HG02840 (cell line): ENCODE measurements around the gene TET1.
"Not testable (repeated sequence)": the region's sequence is repeated elsewhere in the genome, so short reads cannot be mapped to it uniquely, and the experiment has no call there.

Source experiments
- ATAC-seq: cut with Tn5 transposase; IDR thresholded peaks from one replicate; pipeline ENCODE4 v1.9.1; 2021; ENCODE audit warnings: mild to moderate bottlenecking, moderate library complexity, moderate number of reproducible peaks; ENCODE audit not compliant: unreplicated experiment, low FRiP score

TET1 gene

DNA sequence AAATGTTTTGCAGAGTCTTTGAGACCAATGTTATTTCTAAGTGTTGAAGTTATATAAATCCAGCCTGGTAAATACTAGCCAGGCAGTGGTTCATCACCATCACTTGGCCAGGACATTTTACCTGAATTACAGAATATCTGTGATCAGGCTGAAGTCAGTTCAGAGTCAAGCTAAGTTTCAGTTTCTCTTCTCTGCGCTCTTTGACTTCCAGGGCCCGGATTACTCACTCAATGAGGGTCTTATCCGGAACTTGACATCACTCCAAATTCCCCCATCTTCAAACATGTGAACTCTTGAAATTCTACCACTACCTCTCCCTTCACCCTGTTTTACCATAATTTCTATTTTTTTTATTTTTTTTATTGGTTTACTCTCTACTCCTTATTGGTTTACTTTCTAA is 124.3 kb downstream of the TET1 start:
- ATAC-seq = no peak

DNA sequence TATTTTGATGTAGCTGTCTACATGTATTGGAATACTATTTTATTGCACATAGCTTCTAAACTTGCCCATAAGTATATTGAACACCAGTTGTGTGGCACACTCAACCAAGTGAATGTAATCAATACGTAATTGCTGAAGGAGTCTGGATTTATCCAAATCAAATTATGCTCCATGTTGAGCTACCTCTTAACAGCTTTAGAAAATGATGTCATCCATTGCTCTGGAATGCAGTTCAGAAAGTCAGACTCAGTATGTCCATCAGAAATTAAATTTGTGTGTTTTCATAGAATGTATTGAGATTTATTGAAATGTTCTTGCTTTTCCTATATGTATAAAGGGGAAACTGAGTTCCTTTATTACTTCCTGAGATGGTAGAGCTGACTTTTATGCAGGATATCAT is 135.9 kb downstream of the TET1 start:
- no peak for ATAC-seq

DNA sequence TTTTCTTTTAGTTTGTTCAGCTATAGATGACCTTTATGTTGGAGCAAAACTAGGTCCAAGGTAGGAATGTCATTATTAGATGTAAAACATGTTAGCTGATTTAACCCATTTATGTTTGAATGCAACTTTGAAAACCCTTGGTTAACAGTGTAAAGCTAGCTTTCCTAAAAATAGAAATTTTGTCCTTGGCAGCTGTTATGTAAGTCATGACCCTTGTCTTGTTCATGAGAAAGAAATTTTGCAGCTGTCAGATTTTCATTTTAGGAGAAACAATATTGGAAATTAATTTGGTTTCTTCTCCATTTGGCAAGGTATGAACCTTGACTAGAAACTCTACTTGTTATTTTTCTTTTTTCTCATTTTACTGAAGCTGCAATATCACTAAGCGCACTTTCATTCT is 137.0 kb downstream of the TET1 start:
- ATAC-seq = no peak

DNA sequence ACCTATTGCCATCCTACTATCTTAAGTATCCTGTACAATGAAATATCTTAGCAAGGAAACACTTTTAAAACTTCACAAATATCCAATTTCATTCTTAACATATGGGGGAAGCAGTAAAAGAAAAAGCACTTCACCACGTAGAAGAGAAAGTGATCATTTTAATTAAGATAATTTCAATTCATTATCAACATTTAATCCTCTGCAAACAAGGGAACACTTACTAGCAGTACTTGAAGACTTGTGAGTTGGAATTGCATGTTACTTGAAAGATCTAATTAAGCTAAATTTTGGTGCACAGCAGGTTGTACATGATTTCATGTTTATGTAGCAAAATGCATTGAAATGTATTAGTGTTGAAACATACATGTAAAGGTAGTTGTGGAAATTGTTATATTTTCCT is 140.1 kb downstream of the TET1 start:
- no peak for ATAC-seq

DNA sequence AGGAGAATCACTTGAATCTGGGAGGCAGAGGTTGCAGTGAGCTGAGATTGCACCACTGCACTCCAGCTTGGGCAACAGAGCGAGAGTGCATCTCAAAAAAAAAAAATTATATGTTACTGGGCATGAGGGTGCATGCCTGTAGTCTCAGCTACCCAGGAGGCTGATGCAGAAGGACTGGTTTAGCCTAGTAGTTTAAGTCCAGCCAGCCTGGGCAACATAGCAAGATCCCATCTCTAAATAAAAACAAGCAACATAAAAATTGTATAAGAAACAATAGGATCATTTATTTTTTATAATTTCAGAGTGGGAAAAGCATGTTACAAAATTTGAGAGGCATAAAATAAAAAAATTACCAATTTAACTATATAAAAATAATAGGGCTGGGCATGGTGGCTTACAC is 145.4 kb downstream of the TET1 start:
- ATAC-seq = no peak

DNA sequence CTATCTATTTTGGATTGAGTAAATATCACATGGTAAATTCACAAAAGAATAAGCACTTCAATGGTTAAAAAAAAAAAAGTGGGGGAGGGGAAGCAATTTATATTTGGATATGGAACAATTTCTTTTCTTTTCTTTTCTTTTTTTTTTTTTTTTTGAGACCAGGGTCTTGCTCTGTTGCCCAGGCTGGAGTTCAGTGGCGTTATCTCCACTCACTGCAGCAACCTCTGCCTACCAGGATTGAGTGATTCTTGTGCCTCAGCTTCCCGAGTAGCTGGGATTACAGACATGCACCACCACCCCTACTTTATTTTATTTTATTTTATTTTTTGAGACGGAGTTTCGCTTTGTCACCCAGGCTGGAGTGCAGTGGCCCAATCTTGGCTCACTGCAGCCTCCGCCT is 148.8 kb downstream of the TET1 start:
- ATAC-seq = not testable (repeated sequence)

DNA sequence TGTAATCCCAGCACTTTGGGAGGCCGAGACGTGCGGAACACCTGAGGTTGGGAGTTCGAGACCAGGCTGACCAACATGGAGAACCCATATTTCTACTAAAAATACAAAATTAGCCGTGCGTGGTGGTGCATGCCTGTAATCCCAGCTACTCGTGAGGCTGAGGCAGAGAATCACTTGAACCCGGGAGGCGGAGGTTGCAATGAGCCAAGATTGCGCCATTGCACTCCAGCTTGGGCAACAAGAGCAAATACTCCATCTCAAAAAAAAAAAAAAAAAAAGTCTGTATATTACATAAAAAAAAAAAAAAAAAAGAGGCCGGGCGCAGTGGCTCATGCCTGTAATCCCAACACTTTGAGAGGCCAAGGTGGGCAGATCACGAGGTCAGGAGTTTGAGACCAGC is 152.9 kb downstream of the TET1 start:
- ATAC-seq = not testable (repeated sequence)

DNA sequence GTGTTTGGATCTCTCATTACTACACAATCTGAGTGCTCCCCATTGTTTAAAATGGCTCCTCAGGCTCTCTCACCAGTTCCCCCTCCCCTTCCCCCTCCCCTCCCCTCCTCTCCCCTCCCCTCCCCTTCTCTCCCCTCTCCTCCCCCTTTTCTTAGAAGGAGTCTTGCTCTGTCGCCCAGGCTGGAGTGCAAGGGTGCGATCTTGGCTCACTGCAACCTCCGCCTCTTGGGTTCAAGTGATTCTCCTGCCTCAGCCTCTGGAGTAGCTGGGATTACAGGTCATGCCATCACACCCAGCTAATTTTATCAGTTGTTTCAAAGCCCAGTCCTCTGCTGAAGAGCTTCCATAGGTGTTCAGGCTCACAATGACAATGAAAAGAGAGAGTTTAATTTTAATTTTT is 157.3 kb downstream of the TET1 start:
- ATAC-seq = no peak

DNA sequence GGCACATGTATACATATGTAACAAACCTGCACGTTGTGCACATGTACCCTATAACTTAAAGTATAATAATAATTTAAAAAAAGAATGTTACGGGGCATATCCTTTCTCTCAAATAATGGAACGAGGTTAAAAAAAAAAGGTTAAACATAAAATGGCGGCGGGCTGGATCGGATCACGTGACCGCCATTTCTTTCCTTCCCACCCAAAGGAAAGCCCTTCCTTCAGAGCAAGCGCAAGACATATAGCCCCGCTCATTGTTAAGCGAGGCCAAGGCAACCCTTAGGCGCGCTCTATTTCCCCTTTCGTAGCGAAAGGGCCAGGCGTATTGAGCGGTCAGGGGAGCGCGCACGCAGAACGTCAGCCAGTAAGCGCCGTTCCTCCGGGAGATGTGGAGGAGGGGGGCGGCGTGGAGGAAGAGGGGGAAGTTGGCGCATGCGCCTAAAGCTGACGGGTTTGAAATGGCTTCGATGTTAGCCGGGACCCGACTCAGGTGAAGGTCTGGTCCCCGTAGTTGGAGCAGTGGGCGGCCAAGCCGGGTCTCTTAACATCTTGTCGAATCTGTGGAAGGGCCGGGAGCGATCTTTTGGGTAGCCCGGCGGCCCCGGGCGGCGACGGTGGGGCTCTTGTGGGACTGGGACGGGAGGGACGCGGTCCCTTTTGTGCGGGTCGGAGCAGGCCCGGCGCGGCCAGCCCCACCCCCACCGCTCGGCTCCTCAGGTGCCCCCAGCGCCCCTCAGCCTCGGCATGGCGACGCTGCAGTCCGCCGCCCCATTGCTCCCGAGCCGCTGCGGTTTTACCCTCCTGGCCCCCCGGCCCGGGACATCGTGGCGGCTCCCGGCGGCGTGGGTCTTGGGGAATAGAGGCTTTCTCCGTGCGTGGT is 160.9 kb downstream of the TET1 start, which contains the start of gene CCAR1:
Gene CCAR1, plus strand, starts transcription at position 447 of the 880 bp plus-strand sequence. CDS start 1,266 bp downstream, outside the sequence.
- ATAC-seq = peak; percentile 96

DNA sequence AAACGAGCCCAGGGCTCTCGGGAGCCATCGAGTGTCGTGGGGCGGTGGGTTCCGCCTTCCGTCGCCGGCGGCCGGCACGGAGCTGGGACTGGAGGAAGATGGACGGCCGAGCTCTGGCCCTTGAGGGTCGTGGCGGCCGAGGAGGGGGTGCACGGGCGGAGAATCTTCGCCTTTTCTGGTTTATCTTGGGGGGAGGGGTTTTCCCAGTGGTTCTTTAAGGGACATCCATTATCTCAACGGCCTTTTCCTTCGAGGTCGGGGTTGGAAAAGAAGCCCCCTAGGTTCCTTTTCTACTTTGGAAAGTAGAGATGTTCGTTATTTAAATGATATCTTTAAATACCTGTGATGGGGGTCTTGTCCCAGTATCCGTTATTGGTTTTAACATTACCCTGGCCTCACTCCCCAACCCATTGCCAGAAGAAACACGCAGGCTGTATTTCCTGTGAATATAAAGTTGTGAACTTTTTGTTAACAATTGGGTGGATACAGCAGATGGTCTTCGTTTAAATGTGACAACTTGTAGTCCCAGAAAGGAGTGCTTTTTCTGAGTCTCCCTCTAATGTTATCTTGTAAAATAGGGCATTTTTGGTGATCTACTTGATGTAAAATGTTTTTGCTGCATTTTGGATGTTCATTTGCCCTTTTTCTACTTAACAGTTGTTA is 161.7 kb downstream of the TET1 start:
- no peak for ATAC-seq

DNA sequence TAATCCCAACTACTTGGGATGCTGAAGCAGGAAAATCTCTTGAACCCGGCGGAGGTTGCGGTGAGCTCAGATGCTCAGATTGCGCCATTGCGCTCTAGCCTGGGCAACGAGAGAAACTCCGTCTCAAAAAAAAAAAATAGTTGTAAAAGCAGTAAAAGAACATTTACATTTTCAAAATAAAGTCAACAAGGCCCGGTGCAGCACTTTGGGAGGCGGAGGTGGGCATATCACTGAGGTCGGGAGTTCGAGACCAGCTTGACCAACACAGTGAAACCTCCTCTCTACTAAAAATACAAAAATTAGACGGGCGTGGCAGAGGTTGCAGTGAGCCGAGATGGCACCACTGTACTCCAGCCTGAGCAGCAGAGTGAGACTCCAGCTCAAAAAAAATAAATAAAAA is 164.9 kb downstream of the TET1 start:
- ATAC-seq = no peak

DNA sequence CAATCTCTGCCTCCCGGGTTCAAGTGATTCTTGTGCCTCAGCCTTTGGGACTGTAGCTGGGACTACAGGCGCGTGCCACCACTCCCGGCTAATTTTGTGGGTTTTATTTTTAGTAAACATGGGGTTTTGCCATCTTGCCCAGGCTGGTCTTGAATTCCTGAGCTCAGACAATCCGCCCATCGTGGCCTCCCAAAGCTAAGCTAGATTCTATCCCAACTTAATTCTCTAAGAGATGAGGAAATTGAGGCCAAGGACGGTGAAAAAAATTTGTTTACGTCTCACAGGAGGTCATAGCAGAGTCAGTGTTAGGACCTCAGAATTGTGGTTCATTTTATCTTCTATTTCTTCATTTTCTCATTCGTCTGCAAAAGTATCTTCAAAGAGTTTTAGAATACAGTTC is 167.0 kb downstream of the TET1 start:
- ATAC-seq = no peak

DNA sequence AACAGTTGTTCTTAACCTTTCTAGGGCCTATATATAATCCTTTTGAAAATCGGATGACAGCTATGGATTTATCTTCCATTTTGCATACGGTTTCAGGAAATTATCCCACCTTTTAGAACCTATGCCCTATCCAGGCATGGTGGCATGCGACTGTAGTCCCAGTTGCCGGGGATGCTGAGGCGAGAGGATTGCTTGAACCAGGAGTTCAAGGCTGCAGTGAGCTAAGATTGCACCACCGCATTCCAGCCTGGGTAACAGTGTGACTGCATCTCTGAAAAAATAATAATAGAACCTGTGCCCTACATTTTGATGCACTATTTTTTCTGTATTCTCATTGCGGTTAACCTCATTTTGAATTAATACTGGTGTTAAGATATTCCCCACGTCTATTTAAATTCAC is 172.5 kb downstream of the TET1 start:
- ATAC-seq = no peak

DNA sequence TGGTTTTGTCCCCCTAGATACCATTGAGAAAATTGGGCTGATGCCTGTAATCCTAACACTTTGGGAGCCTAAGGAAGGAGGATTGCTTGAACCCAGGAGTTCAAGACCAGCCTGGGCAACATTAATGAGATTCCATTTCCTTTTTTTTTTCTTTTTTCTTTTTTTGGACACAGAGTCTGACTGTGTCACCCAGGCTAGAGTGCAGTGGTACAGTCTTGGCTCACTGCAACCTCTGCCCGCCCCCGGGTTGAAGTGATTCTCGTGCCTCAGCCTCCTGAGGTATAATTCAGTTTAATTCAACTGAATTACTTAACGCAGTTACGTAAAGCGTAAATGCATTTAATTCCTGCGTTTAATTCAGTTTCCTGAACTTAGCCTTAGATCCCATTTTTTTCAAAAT is 174.2 kb downstream of the TET1 start:
- no peak for ATAC-seq

DNA sequence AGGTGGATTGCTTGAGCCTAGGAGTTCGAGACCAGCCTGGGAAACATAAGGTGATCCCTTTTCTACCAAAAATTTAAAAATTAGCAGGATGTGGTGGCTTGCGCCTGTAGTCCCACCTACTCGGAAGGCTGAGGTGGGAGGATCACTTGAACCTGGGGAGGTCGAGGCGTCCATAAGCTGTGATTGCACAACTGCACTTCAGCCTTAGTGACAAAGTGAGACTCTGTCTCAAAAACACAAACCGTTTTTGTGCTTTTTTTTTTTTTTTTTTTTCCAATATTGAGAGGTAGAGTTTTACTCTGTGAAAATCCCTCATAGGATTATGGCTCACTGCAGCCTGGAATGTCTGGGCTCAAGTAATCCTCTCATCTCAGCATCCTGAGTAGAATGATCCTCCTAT is 175.0 kb downstream of the TET1 start:
- ATAC-seq = no peak

DNA sequence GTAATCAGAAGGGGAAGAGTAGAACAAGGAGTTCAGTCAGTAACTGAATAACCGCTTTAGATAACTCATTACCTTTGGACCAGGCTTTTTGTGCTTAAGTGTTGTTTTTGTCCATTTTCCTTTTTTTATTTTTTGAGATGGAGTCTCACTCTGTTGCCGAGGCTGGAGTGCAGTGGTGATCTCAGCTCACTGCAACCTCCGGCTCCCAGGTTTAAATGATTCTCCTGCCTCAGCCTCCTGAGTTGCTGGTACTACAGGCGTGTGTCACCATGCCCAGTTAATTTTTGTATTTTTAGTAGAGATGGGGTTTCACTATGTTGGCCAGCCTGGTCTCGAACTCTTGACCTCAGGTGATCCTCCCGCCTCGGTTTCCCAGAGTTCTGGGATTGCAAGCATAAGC is 175.6 kb downstream of the TET1 start:
- ATAC-seq = not testable (repeated sequence)

DNA sequence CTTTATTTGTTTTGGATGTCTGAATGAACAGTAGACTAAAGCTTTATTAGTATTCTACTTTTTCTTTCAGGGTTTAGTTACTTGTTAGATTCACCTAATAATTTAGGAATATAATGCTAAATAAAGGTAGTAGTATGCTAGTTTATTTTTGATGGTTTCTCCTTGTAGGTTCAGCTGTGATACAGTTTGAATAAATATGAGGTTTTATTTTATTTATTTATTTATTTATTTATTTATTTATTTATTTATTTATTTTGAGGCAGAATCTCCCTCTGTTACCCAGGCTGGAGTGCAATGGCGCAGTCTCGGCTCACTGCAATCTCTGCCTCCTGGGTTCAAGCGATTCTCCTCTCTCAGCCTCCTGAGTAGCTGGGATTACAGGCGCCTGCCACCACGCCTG is 180.5 kb downstream of the TET1 start:
- ATAC-seq = not testable (repeated sequence)

DNA sequence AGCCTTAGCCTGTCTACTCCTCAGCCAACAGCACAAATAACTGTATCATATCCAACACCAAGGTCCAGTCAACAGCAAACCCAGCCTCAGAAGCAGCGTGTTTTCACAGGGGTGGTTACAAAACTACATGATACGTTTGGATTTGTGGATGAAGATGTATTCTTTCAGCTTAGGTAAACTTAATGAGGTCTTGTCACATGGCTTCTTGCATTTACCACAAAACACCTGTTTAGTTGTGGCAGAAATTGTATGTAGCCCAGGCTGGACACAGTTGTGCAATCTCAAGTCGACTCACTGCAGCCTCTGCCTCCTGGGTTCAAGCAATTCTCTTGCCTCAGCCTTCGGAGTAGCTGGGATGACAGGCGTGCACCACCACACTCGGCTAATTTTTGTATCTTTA is 182.3 kb downstream of the TET1 start:
- no peak for ATAC-seq
